Mesenteric fat pad (tissue), 1 donor: ENCODE measurements around the gene SNRK. TPM values are rescaled to one million over a fixed set of nuclear protein-coding genes. Genes with fewer than 3 reads are reported as not detected.

Experiments
- total RNA-seq: library from RNA; stranded (reverse); fragmentation: NEBNext Ultra II Directional; extraction: Animal tissue kit (Norgen Biotek cat#: 25700); gene quantifications from one replicate; pipeline ENCODE4 v1.2.1, GENCODE V29; 2021
- donor health status: DM: yes; HTN: yes; CAD: no.

SNRK gene
- total RNA-seq, 1 donor from 2014 or later, result 59.1 TPM

Other genes with a start within 250 kb of the SNRK start
- gene POMGNT2, start 180.5 kb upstream of the SNRK start, total RNA-seq, result 16.1 TPM